ENCODE results near the gene EIF1AX. TPM values are rescaled to one million over a fixed set of nuclear protein-coding genes. Genes with fewer than 3 reads are reported as not detected.

EIF1AX gene
- total RNA-seq, 1 donor from 2014 or later, result 60.5 TPM

DNA sequence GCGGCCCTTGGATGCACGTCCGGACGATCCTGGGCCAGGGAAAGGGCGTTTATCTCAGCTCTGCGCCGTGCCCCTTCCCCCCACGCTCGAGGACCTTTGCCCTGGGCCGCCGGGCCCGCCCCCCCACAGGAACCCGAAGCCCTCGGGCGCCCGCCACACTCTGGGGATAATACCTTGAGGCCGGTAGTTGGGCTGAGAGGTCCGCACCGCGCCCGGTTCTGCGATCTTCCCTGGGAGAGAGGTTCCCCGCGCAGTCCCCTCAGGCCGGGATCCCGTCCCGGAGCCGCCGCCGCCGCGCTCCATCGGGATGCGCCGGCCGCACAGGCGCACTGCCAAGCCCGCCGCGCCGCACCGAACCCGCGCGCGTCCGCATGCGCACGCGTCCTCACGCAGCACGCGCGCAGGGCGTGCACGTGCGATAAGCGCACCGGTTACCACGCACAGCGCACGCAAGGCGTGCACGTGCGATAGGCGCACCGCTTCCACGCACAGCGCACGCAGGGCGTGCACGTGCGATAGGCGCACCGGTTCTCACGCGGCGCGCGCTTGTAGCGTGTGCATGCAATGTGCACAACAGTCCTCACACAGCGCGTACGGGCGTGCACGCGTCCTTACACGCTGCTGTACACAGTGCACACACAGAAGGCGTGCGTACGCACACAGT is 24.9 kb downstream of the EIF1AX start, which contains the start of gene MAP7D2:
MAP7D2 (minus strand) TSS at position 331 of the 664 bp plus-strand sequence; CDS start at position 303, 28 bp downstream.
- Mint-ChIP-seq H3K27ac (ENCODE audit: unreplicated experiment) (no peak within 1 kb of the TSS), H3K36me3 (ENCODE audit: low read depth) (no peaks in the 10 kb centered on the region), H3K27me3 (ENCODE audit: low read depth) (no peaks in the 10 kb centered on the region), H3K4me1 (ENCODE audit: low read depth) (no peaks in the 10 kb centered on the region), H3K9me3 (ENCODE audit: low read depth) (no peaks in the 10 kb centered on the region), H3K4me3 (ENCODE audit: unreplicated experiment) (peak within 1 kb of the TSS; percentile 67)
- DNase-seq (ENCODE audit: low spot score), result no peak
- TF ChIP-seq CTCF (IDR thresholded peaks at IDR 0.05), result no peak

- no peak overlapping the region for H3K27ac Mint-ChIP-seq (ENCODE audit: unreplicated experiment)
Observed at GRCh38 chrX:20116087-20116576, 25.5 kb downstream of the EIF1AX start.

GRCh38 chrX:20112022-20112774 is 29.4 kb downstream of the EIF1AX start:
- H3K36me3 Mint-ChIP-seq (ENCODE audit: low read depth), result no peaks in the 10 kb centered on the region
- DNase-seq (ENCODE audit: low spot score), result no peak
- no peak overlapping the region for H3K4me3 Mint-ChIP-seq (ENCODE audit: unreplicated experiment)
- no peaks in the 10 kb centered on the region for H3K9me3 Mint-ChIP-seq (ENCODE audit: low read depth)
- H3K4me1 Mint-ChIP-seq (ENCODE audit: low read depth), result no peaks in the 10 kb centered on the region
- H3K27me3 Mint-ChIP-seq (ENCODE audit: low read depth), result no peaks in the 10 kb centered on the region
- no peak overlapping the region for H3K27ac Mint-ChIP-seq (ENCODE audit: unreplicated experiment)
- TF ChIP-seq CTCF (IDR thresholded peaks at IDR 0.05), result no peak

More at GRCh38 chrX:20116087-20116576, 25.5 kb downstream of the EIF1AX start:
- no peak for TF ChIP-seq CTCF (IDR thresholded peaks at IDR 0.05)
- Mint-ChIP-seq H3K4me1 (ENCODE audit: low read depth) (no peaks in the 10 kb centered on the region), H3K27me3 (ENCODE audit: low read depth) (no peaks in the 10 kb centered on the region), H3K4me3 (ENCODE audit: unreplicated experiment) (peak overlapping the region; percentile 67), H3K36me3 (ENCODE audit: low read depth) (no peaks in the 10 kb centered on the region), H3K9me3 (ENCODE audit: low read depth) (no peaks in the 10 kb centered on the region)
- DNase-seq (ENCODE audit: low spot score), result no peak

DNA sequence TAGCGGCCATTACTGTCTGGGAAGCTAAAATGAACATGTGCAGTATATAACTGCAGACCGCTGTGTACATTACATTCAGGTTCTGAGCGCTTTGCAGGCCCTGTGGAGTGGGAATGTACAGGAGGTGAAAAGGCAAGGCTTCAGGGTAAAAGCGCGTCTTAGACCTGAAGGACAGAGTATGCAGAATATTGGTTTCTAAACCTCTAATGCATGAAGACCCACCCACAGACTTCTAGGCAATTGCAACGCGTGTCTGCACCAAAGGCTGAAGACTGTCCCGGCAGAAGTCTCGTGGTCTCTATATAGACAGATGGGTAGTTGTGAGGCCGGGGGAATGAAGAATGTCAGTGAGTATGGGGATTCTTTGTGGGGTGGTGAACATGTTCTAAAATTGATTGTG is 30.4 kb downstream of the EIF1AX start:
- no peak for TF ChIP-seq CTCF (IDR thresholded peaks at IDR 0.05)
- H3K27ac Mint-ChIP-seq (ENCODE audit: unreplicated experiment), result no peak overlapping the region
- DNase-seq (ENCODE audit: low spot score), result no peak
- H3K27me3 Mint-ChIP-seq (ENCODE audit: low read depth), result no peaks in the 10 kb centered on the region
- no peak overlapping the region for H3K4me3 Mint-ChIP-seq (ENCODE audit: unreplicated experiment)
- no peaks in the 10 kb centered on the region for H3K9me3 Mint-ChIP-seq (ENCODE audit: low read depth)
- H3K36me3 Mint-ChIP-seq (ENCODE audit: low read depth), result no peaks in the 10 kb centered on the region
- H3K4me1 Mint-ChIP-seq (ENCODE audit: low read depth), result no peaks in the 10 kb centered on the region

GRCh38 chrX:20101934-20102581 is 39.6 kb downstream of the EIF1AX start:
- H3K4me1 Mint-ChIP-seq (ENCODE audit: low read depth), result no peaks in the 10 kb centered on the region
- H3K4me3 Mint-ChIP-seq (ENCODE audit: unreplicated experiment), result no peak overlapping the region
- H3K27ac Mint-ChIP-seq (ENCODE audit: unreplicated experiment), result no peak overlapping the region
- H3K9me3 Mint-ChIP-seq (ENCODE audit: low read depth), result peaks cover 9% of the 10 kb centered on the region
- H3K36me3 Mint-ChIP-seq (ENCODE audit: low read depth), result no peaks in the 10 kb centered on the region
- no peaks in the 10 kb centered on the region for H3K27me3 Mint-ChIP-seq (ENCODE audit: low read depth)
- no peak for DNase-seq (ENCODE audit: low spot score)
- no peak for TF ChIP-seq CTCF (IDR thresholded peaks at IDR 0.05)
